ENCODE results near the gene TESK2.
"Not testable (repeated sequence)": the region's sequence is repeated elsewhere in the genome, so short reads cannot be mapped to it uniquely, and the experiment has no call there.

Gene TESK2

GRCh38 chr1:45477646-45478045 lies 13.3 kb downstream of the TESK2 start:
- DNase-seq = no peak
- Histone ChIP-seq H3K27me3 (ENCODE audit: insufficient read depth, low read length, poor library complexity) (no peaks in the 10 kb centered on the region), H3K4me2 (ENCODE audit: insufficient read depth, low read length) (no peak overlapping the region), H3K9ac (ENCODE audit: low read depth, low read length) (no peak overlapping the region), H3K4me1 (ENCODE audit: insufficient read depth, low read length) (no peaks in the 10 kb centered on the region), H3K4me3 (ENCODE audit: low read depth in 1 of 2, low read length in 2 of 2) (no peak overlapping the region), H3K27ac (ENCODE audit: low read length) (no peak overlapping the region), H3K79me2 (ENCODE audit: insufficient read depth, low read length) (no peaks in the 10 kb centered on the region), H4K20me1 (ENCODE audit: insufficient read depth, low read length) (no peaks in the 10 kb centered on the region), H2AFZ (ENCODE audit: low read depth, low read length) (no peak overlapping the region), H3K36me3 (ENCODE audit: insufficient read depth, low read length) (no peaks in the 10 kb centered on the region), H3K9me3 (ENCODE audit: insufficient read depth, low read length, severe bottlenecking) (no peaks in the 10 kb centered on the region)
- TF ChIP-seq CTCF (IDR thresholded peaks at IDR 0.05; ENCODE audit: borderline replicate concordance, extremely low read depth, low read length, poor library complexity, severe bottlenecking) = no peak
- TF ChIP-seq EZH2 (IDR thresholded peaks at IDR 0.05; ENCODE audit: borderline replicate concordance, low read depth, low read length, severe bottlenecking) = no peak
- no peak for ATAC-seq (ENCODE audit: insufficient read depth, low read depth)

- H3K9ac ChIP-seq (ENCODE audit: low read depth, low read length); H3K27me3 ChIP-seq (ENCODE audit: insufficient read depth, low read length, poor library complexity); H2AFZ ChIP-seq (ENCODE audit: low read depth, low read length); H3K4me2 ChIP-seq (ENCODE audit: insufficient read depth, low read length); H3K36me3 ChIP-seq (ENCODE audit: insufficient read depth, low read length); ATAC-seq (ENCODE audit: insufficient read depth, low read depth); H3K9me3 ChIP-seq (ENCODE audit: insufficient read depth, low read length, severe bottlenecking); H4K20me1 ChIP-seq (ENCODE audit: insufficient read depth, low read length); H3K4me3 ChIP-seq (ENCODE audit: low read depth in 1 of 2, low read length in 2 of 2); H3K27ac ChIP-seq (ENCODE audit: low read length); H3K4me1 ChIP-seq (ENCODE audit: insufficient read depth, low read length); H3K79me2 ChIP-seq (ENCODE audit: insufficient read depth, low read length); DNase-seq: not testable (repeated sequence)
These were observed 16.8 kb downstream of the TESK2 start for GRCh38 chr1:45474194-45474593.

DNA sequence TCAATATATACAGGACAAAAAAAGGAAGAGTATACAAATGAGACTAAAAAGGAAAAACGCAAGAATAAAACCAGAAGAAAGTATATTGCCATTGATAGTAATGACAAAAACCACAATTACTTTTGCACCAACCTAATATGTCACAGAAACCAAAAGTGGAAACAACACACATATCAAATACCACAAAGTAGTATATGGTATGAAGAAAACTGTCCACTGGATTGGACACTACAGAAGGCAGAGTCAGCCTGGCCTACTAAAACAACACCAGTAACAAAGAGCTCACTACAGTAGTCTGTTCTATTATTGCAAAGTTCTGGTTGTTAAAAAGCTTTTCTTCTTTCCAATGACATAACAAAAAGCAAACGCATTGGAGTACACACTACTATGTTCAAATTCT lies 17.7 kb downstream of the TESK2 start:
- TF ChIP-seq EZH2 (IDR thresholded peaks at IDR 0.05; ENCODE audit: borderline replicate concordance, low read depth, low read length, severe bottlenecking) = no peak
- no peak for TF ChIP-seq CTCF (IDR thresholded peaks at IDR 0.05; ENCODE audit: borderline replicate concordance, extremely low read depth, low read length, poor library complexity, severe bottlenecking)
- Histone ChIP-seq H3K4me2 (ENCODE audit: insufficient read depth, low read length) (no peak overlapping the region), H3K9ac (ENCODE audit: low read depth, low read length) (no peak overlapping the region), H3K4me3 (ENCODE audit: low read depth in 1 of 2, low read length in 2 of 2) (no peak overlapping the region), H3K27me3 (ENCODE audit: insufficient read depth, low read length, poor library complexity) (no peaks in the 10 kb centered on the region), H3K36me3 (ENCODE audit: insufficient read depth, low read length) (no peaks in the 10 kb centered on the region), H3K79me2 (ENCODE audit: insufficient read depth, low read length) (no peaks in the 10 kb centered on the region), H3K9me3 (ENCODE audit: insufficient read depth, low read length, severe bottlenecking) (no peaks in the 10 kb centered on the region), H4K20me1 (ENCODE audit: insufficient read depth, low read length) (no peaks in the 10 kb centered on the region), H3K27ac (ENCODE audit: low read length) (no peak overlapping the region), H3K4me1 (ENCODE audit: insufficient read depth, low read length) (no peaks in the 10 kb centered on the region), H2AFZ (ENCODE audit: low read depth, low read length) (no peak overlapping the region)
- no peak for DNase-seq
- no peak for ATAC-seq (ENCODE audit: insufficient read depth, low read depth)

- H3K4me1 ChIP-seq (ENCODE audit: insufficient read depth, low read length) = no peaks in the 10 kb centered on the region
- no peaks in the 10 kb centered on the region for H3K79me2 ChIP-seq (ENCODE audit: insufficient read depth, low read length)
- no peaks in the 10 kb centered on the region for H3K9me3 ChIP-seq (ENCODE audit: insufficient read depth, low read length, severe bottlenecking)
- H2AFZ ChIP-seq (ENCODE audit: low read depth, low read length) = no peak overlapping the region
- H3K9ac ChIP-seq (ENCODE audit: low read depth, low read length) = no peak overlapping the region
- ATAC-seq (ENCODE audit: insufficient read depth, low read depth) (no peak), DNase-seq (no peak)
- no peak overlapping the region for H3K27ac ChIP-seq (ENCODE audit: low read length)
- no peak overlapping the region for H3K4me2 ChIP-seq (ENCODE audit: insufficient read depth, low read length)
- H3K36me3 ChIP-seq (ENCODE audit: insufficient read depth, low read length) = no peaks in the 10 kb centered on the region
- no peaks in the 10 kb centered on the region for H3K27me3 ChIP-seq (ENCODE audit: insufficient read depth, low read length, poor library complexity)
- TF ChIP-seq EZH2 (IDR thresholded peaks at IDR 0.05; ENCODE audit: borderline replicate concordance, low read depth, low read length, severe bottlenecking) (no peak), CTCF (IDR thresholded peaks at IDR 0.05; ENCODE audit: borderline replicate concordance, extremely low read depth, low read length, poor library complexity, severe bottlenecking) (no peak)
- no peaks in the 10 kb centered on the region for H4K20me1 ChIP-seq (ENCODE audit: insufficient read depth, low read length)
- no peak overlapping the region for H3K4me3 ChIP-seq (ENCODE audit: low read depth in 1 of 2, low read length in 2 of 2)
These were observed 20.6 kb downstream of the TESK2 start for GRCh38 chr1:45470306-45470798.

- H3K27ac ChIP-seq (ENCODE audit: low read length); H3K4me2 ChIP-seq (ENCODE audit: insufficient read depth, low read length); H3K79me2 ChIP-seq (ENCODE audit: insufficient read depth, low read length); ATAC-seq (ENCODE audit: insufficient read depth, low read depth); H2AFZ ChIP-seq (ENCODE audit: low read depth, low read length); H3K9me3 ChIP-seq (ENCODE audit: insufficient read depth, low read length, severe bottlenecking); DNase-seq; H3K9ac ChIP-seq (ENCODE audit: low read depth, low read length); H3K36me3 ChIP-seq (ENCODE audit: insufficient read depth, low read length); H3K4me1 ChIP-seq (ENCODE audit: insufficient read depth, low read length); H3K27me3 ChIP-seq (ENCODE audit: insufficient read depth, low read length, poor library complexity); H3K4me3 ChIP-seq (ENCODE audit: low read depth in 1 of 2, low read length in 2 of 2); H4K20me1 ChIP-seq (ENCODE audit: insufficient read depth, low read length): not testable (repeated sequence)
These were observed 23.6 kb downstream of the TESK2 start for GRCh38 chr1:45467353-45467752.
